Choroid plexus epithelial cell (primary cell): ENCODE measurements around the gene MYO1F.
A peak's percentile ranks its signal among the peaks of the same experiment; 100 is the strongest.
"Not testable (repeated sequence)": the region's sequence is repeated elsewhere in the genome, so short reads cannot be mapped to it uniquely, and the experiment has no call there.

Experiments used
- DNase-seq: peaks from one replicate; pipeline ENCODE4 v3.0.0-alpha.2; 2010; ENCODE audit warnings: low read depth
- H3K4me3 ChIP-seq: 2 replicates; pipeline ENCODE4 v1.5.1; 2011; ENCODE audit warnings: low read depth, mild to moderate bottlenecking, control low read depth, low read length, moderate library complexity
- TF ChIP-seq, protein P1 (sequence below): conservative IDR thresholded peaks from 2 replicates; pipeline ENCODE4 v1.5.1; 2011; ENCODE audit warnings: low read depth, mild to moderate bottlenecking, control low read depth, inconsistent platforms, low read length, moderate library complexity

The MYO1F gene

DNA sequence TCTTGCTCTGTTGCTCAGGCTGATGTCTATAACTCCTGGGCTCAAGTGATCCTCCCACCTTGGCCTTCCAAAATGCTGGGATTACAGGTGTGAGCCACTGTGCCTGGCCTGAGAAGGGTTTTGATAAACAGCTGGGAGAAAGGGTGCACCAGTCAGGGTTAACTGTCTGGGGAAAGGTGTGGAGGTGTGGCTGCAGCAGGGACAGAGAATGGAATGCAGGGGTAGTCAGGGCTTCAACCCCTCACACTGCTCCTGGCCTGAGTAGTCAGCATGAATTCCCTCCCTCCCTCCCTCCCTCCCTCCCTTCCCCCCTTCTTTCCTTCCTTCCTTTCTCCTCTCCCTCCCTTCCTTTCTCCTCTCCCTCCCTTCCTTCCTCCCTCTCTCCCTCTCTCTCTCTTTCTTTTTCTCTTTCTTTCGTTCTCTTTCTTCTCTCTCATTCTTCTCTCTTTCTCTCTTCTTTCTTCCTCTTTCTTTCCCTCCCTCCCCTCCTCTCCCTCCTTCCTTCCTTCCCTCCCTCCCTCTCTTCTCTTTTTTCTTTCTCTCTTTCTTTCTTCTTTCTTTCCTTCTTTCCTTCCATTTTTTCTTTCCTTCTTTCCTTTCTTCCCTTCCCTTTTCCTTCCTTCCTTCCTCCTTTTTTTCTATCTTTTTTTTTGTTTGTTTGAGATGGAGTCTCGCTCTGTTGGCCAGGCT, 16.0 kb downstream of the MYO1F start:
- TF ChIP-seq, protein P1, sequence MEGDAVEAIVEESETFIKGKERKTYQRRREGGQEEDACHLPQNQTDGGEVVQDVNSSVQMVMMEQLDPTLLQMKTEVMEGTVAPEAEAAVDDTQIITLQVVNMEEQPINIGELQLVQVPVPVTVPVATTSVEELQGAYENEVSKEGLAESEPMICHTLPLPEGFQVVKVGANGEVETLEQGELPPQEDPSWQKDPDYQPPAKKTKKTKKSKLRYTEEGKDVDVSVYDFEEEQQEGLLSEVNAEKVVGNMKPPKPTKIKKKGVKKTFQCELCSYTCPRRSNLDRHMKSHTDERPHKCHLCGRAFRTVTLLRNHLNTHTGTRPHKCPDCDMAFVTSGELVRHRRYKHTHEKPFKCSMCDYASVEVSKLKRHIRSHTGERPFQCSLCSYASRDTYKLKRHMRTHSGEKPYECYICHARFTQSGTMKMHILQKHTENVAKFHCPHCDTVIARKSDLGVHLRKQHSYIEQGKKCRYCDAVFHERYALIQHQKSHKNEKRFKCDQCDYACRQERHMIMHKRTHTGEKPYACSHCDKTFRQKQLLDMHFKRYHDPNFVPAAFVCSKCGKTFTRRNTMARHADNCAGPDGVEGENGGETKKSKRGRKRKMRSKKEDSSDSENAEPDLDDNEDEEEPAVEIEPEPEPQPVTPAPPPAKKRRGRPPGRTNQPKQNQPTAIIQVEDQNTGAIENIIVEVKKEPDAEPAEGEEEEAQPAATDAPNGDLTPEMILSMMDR, result no peak
- no peak for DNase-seq
- no peak overlapping the region for H3K4me3 ChIP-seq

DNA sequence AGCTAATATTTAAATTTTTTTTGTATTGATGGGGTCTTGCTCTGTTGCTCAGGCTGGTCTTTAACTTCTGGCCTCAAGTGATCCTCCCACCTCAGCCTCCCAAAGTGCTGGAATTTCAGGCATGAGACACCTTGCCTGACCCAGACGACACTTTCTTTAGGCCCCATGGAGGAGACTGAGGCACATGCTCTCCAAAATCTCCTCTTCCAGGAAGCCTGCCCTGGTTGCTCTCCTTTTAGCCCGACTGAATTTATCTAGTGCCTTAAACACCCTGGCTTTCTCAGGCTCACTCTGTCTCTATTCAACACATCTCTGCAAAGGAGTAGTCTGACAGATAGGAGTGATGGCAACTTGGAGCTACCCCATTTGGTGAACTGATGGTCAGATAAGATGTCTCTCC, 18.9 kb downstream of the MYO1F start:
- no peak for DNase-seq
- TF ChIP-seq, protein P1, result no peak
- H3K4me3 ChIP-seq, result no peak overlapping the region

DNA sequence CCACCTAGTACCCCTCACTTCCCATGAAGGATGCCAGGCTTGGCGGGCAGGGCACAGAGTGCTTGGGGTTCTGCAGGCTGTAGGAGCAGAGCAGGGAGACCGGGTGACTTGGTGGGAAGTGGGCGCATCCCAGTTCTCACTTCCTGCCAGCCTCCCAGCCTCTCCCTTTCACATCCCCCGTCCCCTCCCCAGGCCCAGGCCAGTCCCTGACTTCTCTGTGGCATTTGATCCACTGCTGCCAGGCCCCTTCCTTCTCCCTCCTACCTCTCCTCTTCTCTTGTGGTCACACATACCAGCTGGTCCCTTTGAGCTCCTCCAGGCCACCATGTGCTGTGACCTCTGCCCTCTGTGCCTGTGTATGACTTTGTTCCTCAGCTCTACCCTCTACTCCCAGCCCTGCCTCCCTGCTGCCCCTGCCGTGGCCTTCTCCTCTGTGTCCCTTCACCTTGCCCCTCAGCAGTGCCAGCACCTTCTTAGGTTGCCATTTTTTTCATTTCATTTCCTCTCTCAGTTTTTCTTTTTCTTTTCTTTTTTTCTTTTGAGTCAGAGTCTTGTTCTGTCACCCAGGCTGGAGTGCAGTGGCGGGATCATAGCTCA, 19.5 kb downstream of the MYO1F start:
- no peak overlapping the region for H3K4me3 ChIP-seq
- no peak for DNase-seq
- TF ChIP-seq, protein P1, result no peak

DNA sequence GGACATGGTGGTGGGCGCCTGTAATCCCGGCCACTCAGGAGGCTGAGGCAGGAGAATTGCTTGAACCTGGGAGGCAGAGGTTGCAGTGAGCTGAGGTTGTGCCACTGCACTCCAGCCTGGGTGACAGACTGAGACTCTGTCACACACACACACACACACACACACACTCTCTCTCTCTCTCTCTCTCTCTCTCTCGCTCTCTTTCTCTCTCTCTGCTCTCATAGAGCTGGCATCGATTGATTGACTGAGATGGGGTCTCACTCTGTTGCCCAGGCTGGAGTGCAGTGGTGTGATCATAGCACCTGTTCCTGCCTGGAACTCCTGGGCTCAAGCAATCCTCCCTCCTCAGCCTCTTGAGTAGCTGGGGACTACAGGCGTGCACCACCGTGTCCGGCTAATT, 23.5 kb downstream of the MYO1F start:
- not testable (repeated sequence) for H3K4me3 ChIP-seq, DNase-seq

DNA sequence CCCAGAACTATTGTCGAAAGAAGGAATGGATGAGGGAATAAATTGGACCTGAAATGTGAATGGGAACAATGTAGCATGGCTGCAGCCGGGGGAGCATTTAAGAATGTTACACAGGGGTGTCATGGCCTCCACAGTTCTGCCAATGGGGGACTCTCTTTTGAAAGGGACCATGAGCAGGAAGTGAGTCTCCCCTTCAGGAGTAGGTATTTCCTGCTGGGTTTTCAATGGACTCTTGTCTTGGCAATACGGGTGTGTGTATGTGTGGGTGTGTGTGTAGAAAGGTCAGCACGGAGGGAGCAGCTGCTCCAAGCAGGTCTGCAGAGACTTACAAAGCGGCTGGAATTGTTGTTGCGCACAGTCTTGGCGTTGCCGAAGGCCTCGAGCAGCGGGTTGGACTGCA, 24.4 kb downstream of the MYO1F start:
- H3K4me3 ChIP-seq, result no peak overlapping the region
- peak; percentile 54 for DNase-seq
- TF ChIP-seq, protein P1, result no peak

DNA sequence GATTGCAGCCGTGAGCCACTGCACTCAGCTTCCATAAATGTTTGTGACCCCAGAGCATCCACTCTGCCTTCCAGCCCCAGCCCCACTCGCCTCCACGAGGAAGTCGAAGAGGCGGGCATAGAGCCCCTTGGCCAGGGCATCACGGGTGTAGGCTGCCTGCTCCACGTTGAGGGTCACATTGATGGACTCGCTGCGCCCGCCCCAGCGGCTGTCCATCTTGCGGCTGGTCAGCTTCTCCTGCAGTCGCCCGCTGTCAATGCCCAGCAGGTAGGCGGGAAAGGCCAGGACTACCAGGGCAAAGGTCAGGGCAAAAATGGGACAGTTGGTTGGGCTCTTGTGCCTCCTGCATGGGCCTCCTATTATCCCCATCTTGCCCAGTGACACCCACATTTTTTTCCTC, 27.2 kb downstream of the MYO1F start:
- DNase-seq, result no peak
- H3K4me3 ChIP-seq, result no peak overlapping the region
- TF ChIP-seq, protein P1, result no peak

DNA sequence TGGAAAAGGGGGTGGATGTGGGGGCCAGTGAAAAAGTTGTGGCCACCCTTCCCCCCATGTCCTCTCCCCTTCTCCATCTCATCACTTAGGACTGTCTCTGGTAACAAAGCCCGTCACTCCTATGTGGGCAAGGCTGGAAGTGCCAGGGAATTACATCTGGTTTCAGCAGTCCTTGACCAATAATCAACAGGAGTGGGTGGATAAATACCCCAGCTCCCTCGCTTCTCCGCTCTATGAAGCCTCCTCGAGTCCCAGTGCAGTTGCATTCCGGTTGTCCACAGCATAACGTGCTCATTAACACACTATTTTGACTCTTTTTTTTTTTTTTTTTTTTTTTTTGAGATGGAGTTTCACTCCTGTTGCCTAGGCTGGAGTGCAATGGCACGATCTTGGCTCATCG, 31.5 kb downstream of the MYO1F start:
- TF ChIP-seq, protein P1, result no peak
- DNase-seq, result no peak

More for the DNA sequence above, 31.5 kb downstream of the MYO1F start:
- H3K4me3 ChIP-seq, result no peak overlapping the region
